DND-41 (cell line): Measurements from ENCODE around the gene SRSF5.
A peak's percentile ranks its signal among the peaks of the same experiment; 100 is the strongest.
"Not testable (repeated sequence)": the region's sequence is repeated elsewhere in the genome, so short reads cannot be mapped to it uniquely, and the experiment has no call there.

Experiments used
- ATAC-seq: fragments of 200-7000 bp; cut with Tn5 transposase; 3 replicates; pipeline ENCODE4 v1.9.1; 2021; ENCODE audit warnings: low read depth; ENCODE audit not compliant: insufficient read depth
- DNase-seq: peaks from one replicate; pipeline ENCODE4 v3.0.0-alpha.2; 2020
- H2AFZ ChIP-seq: 2 replicates; pipeline ENCODE4 v1.6.0; 2012; ENCODE audit warnings: low read depth, low read length
- H3K27ac ChIP-seq: 2 replicates; pipeline ENCODE4 v1.5.1; 2012; ENCODE audit warnings: low read length, inconsistent platforms
- H3K27me3 ChIP-seq: fragments of 200-600 bp; sonication (generic); 2 replicates; pipeline ENCODE4 v1.6.0; 2012; ENCODE audit warnings: low read length, mild to moderate bottlenecking, inconsistent platforms; ENCODE audit not compliant: insufficient read depth, poor library complexity
- H3K36me3 ChIP-seq: 2 replicates; pipeline ENCODE4 v1.5.1; 2012; ENCODE audit warnings: low read length, inconsistent platforms; ENCODE audit not compliant: insufficient read depth
- H3K4me1 ChIP-seq: 2 replicates; pipeline ENCODE4 v1.5.1; 2012; ENCODE audit warnings: mild to moderate bottlenecking, low read length; ENCODE audit not compliant: insufficient read depth
- H3K4me2 ChIP-seq: 2 replicates; pipeline ENCODE4 v1.6.0; 2012; ENCODE audit warnings: mild to moderate bottlenecking, moderate library complexity, low read length, inconsistent platforms; ENCODE audit not compliant: insufficient read depth
- H3K4me3 ChIP-seq, 2 experiments: fragments of 200-600 bp in 1 of 2; shearing (Covaris generic) in 1 of 2; 2 replicates each; pipeline ENCODE4 v1.5.1; 2012 to 2016; ENCODE audit warnings: inconsistent platforms in 2 of 2, low read length in 2 of 2, mild to moderate bottlenecking in 2 of 2, low read depth in 1 of 2, moderate library complexity in 1 of 2
- H3K79me2 ChIP-seq: 2 replicates; pipeline ENCODE4 v1.6.0; 2012; ENCODE audit warnings: low read length, inconsistent platforms; ENCODE audit not compliant: insufficient read depth
- H3K9ac ChIP-seq: 2 replicates; pipeline ENCODE4 v1.6.0; 2012; ENCODE audit warnings: low read depth, mild to moderate bottlenecking, inconsistent platforms, low read length, moderate library complexity
- H3K9me3 ChIP-seq: 2 replicates; pipeline ENCODE4 v1.5.1; 2012; ENCODE audit warnings: low read length, moderate library complexity, mild to moderate bottlenecking, inconsistent platforms; ENCODE audit not compliant: insufficient read depth, severe bottlenecking
- H4K20me1 ChIP-seq: 2 replicates; pipeline ENCODE4 v1.6.0; 2012; ENCODE audit warnings: low read length; ENCODE audit not compliant: insufficient read depth
- CTCF ChIP-seq: IDR thresholded peaks from 2 replicates; pipeline ENCODE4 v1.5.1; 2012; ENCODE audit warnings: borderline replicate concordance, low read length, moderate library complexity, mild to moderate bottlenecking; ENCODE audit not compliant: poor library complexity, severe bottlenecking; ENCODE audit errors: extremely low read depth
- EZH2 ChIP-seq: IDR thresholded peaks from 3 replicates; pipeline ENCODE4 v1.6.1; 2012; ENCODE audit warnings: borderline replicate concordance, low read depth, mild to moderate bottlenecking, moderate library complexity, low read length, inconsistent platforms; ENCODE audit not compliant: severe bottlenecking

SRSF5 gene

DNA sequence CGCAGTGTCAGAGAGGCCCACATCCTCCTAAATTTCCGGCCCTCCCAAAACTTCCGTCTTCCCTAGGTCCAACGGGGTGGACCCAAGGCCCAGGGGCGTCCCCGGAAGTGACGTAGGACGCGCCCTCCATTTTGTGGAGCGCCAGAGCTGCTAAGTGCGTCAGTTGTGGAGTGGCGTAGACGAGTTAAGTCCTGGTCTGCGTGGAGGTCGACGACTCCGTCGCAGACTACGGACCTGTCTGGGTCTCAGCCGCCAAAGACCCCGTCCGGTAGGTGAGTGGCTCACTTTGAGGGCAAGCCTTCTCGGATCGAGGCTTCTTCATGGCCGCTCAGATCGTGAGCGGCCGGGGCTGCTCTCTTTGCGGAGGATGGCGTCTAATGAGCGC lies at the start of gene SRSF5:
TSS of gene SRSF5 (plus strand) at position 159 of the 385 bp plus-strand sequence. CDS start 1,015 bp downstream, outside the sequence.
- Histone ChIP-seq H3K36me3 (peaks cover 48% of the 10 kb centered on the region), H3K27ac (peak within 1 kb of the TSS; percentile 89), H3K4me1 (peaks cover 43% of the 10 kb centered on the region), H2AFZ (peak within 1 kb of the TSS; percentile 96), H3K9ac (peak within 1 kb of the TSS; percentile 98), H3K79me2 (peaks cover 43% of the 10 kb centered on the region), H4K20me1 (peaks cover 31% of the 10 kb centered on the region), H3K9me3 (no peaks in the 10 kb centered on the region), H3K4me2 (peak within 1 kb of the TSS; percentile 73), H3K4me3 (peak within 1 kb of the TSS; percentile 67 to 86), H3K27me3 (no peaks in the 10 kb centered on the region)
- ATAC-seq (peak; percentile 83), DNase-seq (peak; percentile 93)
- TF ChIP-seq EZH2, result no peak
- TF ChIP-seq CTCF, result no peak

DNA sequence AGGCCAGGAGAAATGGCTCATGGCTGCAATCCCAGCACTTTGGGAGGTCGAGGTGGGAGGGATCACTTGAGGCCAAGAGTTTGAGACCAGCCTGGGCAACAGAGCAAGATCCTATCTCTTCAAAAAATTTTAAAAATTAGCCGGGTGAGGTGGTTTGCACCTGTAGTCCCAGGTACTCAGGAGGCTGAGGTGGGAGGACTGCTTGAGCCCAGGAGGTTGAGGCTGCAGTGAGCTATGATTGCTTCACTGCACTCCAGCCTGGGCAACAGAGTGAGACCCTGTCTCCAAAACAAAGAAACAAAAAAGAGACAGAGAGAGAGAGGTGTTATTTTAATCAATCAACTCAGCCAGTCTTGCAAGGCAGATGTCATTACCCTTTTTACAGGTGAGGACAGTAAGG lies 48.3 kb upstream of the SRSF5 start:
- not testable (repeated sequence) for H3K27ac ChIP-seq, DNase-seq, H3K4me2 ChIP-seq, H3K9ac ChIP-seq, H3K27me3 ChIP-seq, H2AFZ ChIP-seq, H3K9me3 ChIP-seq, H3K79me2 ChIP-seq, H4K20me1 ChIP-seq, H3K4me3 ChIP-seq, H3K36me3 ChIP-seq, ATAC-seq
- H3K4me1 ChIP-seq, result peaks cover 11% of the 10 kb centered on the region; the same call in 1 of the 2 replicates

DNA sequence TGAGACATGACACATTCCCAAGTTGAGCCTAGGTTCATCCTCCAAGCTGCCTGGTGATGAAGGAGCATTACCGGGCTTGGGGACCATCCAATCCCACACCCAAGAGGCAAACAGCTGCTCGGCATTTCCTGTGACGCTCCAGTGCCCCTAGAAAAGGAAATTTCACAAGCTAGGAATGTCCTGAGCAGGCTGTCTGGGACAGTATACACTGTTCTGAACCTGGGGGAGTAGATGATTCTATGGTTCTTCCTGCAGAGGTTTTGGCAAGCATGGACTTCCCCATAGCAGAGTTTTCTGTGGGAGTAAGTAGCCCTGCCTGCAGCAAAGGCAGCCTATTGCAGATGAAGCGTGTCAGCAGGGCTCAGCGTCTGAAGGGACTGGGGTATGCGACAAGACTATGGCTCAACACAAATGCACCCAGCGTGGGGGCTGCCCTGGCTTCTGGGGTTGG lies 47.4 kb upstream of the SRSF5 start:
- ATAC-seq (no peak), DNase-seq (no peak)
- no peaks in the 10 kb centered on the region for H3K36me3 ChIP-seq
- no peak overlapping the region for H3K4me2 ChIP-seq
- H2AFZ ChIP-seq, result no peak overlapping the region
- no peak overlapping the region for H3K4me3 ChIP-seq
- TF ChIP-seq CTCF (no peak), EZH2 (no peak)
- no peaks in the 10 kb centered on the region for H3K79me2 ChIP-seq
- no peak overlapping the region for H3K9ac ChIP-seq
- H3K27me3 ChIP-seq, result no peaks in the 10 kb centered on the region
- H3K27ac ChIP-seq, result no peak overlapping the region
- H4K20me1 ChIP-seq, result no peaks in the 10 kb centered on the region
- H3K4me1 ChIP-seq, result peaks cover 11% of the 10 kb centered on the region; the same call in 1 of the 2 replicates
- no peaks in the 10 kb centered on the region for H3K9me3 ChIP-seq

- no peak overlapping the region for H3K9ac ChIP-seq
- no peak overlapping the region for H2AFZ ChIP-seq
- no peaks in the 10 kb centered on the region for H3K27me3 ChIP-seq
- ATAC-seq, result no peak
- DNase-seq, result no peak
- no peak overlapping the region for H3K4me3 ChIP-seq
- no peak overlapping the region for H3K27ac ChIP-seq
- H3K79me2 ChIP-seq, result no peaks in the 10 kb centered on the region
- TF ChIP-seq EZH2, result no peak
- H4K20me1 ChIP-seq, result no peaks in the 10 kb centered on the region
- no peaks in the 10 kb centered on the region for H3K36me3 ChIP-seq
- H3K9me3 ChIP-seq, result no peaks in the 10 kb centered on the region
- H3K4me2 ChIP-seq, result no peak overlapping the region
- H3K4me1 ChIP-seq, result peaks cover 9% of the 10 kb centered on the region; the same call in 1 of the 2 replicates
Measured at GRCh38 chr14:69720912-69721311, 46.0 kb upstream of the SRSF5 start.
